ENCODE data around the gene RSPH1.
A peak's percentile ranks its signal among the peaks of the same experiment; 100 is the strongest.

DNA sequence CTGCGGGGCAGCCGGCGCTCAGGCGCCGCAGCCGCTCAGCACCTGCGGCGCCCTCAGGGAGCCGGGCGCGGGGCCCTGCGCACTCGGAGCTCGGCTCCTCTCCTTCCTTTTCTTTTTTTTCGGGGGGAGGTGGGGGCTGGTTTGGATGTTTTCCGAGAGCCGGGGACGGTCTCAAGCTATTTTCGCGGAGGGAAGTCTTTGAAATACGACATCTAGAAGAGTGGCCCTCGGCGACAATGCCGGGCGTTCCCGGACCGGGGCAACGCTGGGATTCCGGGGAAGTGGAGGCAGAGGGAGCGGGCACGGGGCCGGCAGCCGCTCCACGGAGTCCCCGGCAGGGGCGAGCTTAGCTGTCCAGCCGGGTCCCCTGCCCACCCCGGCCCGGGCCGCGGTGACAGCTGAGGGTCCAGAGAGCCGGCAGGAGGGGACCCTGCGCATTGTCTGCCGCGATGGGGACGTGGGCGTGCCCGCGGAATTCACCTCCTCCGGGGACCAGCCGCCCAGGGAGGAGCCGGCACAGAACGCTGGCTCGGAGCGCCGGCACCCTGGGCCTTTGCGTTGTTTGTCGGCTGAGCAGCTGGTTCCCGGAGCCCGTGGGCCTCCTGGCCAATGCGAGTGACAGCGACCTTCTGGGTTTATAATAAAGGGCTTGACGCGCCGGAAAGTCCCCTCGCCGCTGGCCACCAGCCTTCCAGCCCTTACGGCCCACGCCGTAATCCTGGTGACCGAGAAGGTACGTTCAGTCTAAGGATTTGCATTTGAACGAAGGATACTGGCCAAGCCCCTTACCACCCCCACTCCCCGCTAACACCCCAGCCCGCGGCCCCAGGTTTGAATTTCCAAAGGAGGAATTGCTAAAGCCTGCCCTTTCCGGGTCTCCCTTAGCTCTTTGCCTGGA is 18.2 kb upstream of the RSPH1 start:
- TF ChIP-seq TCF12 (IDR thresholded peaks at IDR 0.05; ENCODE audit: low read depth) = no peak
- peak; percentile 36; the same call in 1 of the 2 replicates for TF ChIP-seq TEAD4 (IDR thresholded peaks at IDR 0.05)
- no peak for TF ChIP-seq YY1 (IDR thresholded peaks at IDR 0.05; ENCODE audit: low read depth)
